SIG-M5 treated with dmso at 0.1 percent for 504 hours (cell line): Measurements from ENCODE around the gene KIF17.

Source experiments
- DNase-seq: peaks from one replicate; lab custom pipeline; 2025; ENCODE audit not compliant: unreplicated experiment; lab: John Stamatoyannopoulos, UW

KIF17 gene

GRCh38 chr1:20632386-20632785 is 85.4 kb downstream of the KIF17 start:
- no peak for DNase-seq

GRCh38 chr1:20630729-20631128 is 87.1 kb downstream of the KIF17 start:
- no peak for DNase-seq

GRCh38 chr1:20626524-20626923 is 91.3 kb downstream of the KIF17 start:
- DNase-seq, result no peak

- no peak for DNase-seq
Measured at GRCh38 chr1:20626098-20626427, 91.7 kb downstream of the KIF17 start.

- no peak for DNase-seq
Measured at GRCh38 chr1:20625176-20626097, 92.4 kb downstream of the KIF17 start.

- DNase-seq, result no peak
Measured at GRCh38 chr1:20624709-20625108, 93.1 kb downstream of the KIF17 start.

GRCh38 chr1:20621012-20621411 is 96.8 kb downstream of the KIF17 start:
- DNase-seq, result no peak

- no peak for DNase-seq
Measured at GRCh38 chr1:20619999-20620398, 97.8 kb downstream of the KIF17 start.

- no peak for DNase-seq
Measured at GRCh38 chr1:20618550-20618949, 99.3 kb downstream of the KIF17 start.

- DNase-seq, result no peak
Measured at GRCh38 chr1:20616847-20617487, 100.8 kb downstream of the KIF17 start.

- DNase-seq, result no peak
Measured at GRCh38 chr1:20615946-20616846, 101.6 kb downstream of the KIF17 start.

- DNase-seq, result no peak
Measured at GRCh38 chr1:20614131-20614579, 103.7 kb downstream of the KIF17 start.
